Astrocyte (in vitro differentiated cells and primary cell): Measurements from ENCODE around the gene EYA2. TPM values are rescaled to one million over a fixed set of nuclear protein-coding genes. Genes with fewer than 3 reads are reported as not detected.

Experiments
- DNase-seq: peaks from one replicate; pipeline ENCODE4 v3.0.0-alpha.2; 2010; ENCODE audit warnings: low read depth
- FAIRE-seq: peaks from 2 replicates; lab custom pipeline; 2011; peaks lifted over from hg19 to GRCh38; lab: Jason Lieb, UNC
- H2AFZ ChIP-seq: 2 replicates; pipeline ENCODE4 v1.6.0; 2012; ENCODE audit warnings: low read depth, low read length, inconsistent platforms
- H3K27ac ChIP-seq: 2 replicates; pipeline ENCODE4 v1.5.1; 2011; ENCODE audit warnings: low read depth, low read length, inconsistent platforms
- H3K27me3 ChIP-seq: 2 replicates; pipeline ENCODE4 v1.6.0; 2011; ENCODE audit warnings: low read length, inconsistent platforms; ENCODE audit not compliant: insufficient read depth
- H3K36me3 ChIP-seq: 2 replicates; pipeline ENCODE4 v1.5.1; 2011; ENCODE audit warnings: low read length, inconsistent platforms; ENCODE audit not compliant: insufficient read depth
- H3K4me1 ChIP-seq: 2 replicates; pipeline ENCODE4 v1.5.1; 2011; ENCODE audit warnings: low read length, inconsistent platforms; ENCODE audit not compliant: insufficient read depth
- H3K4me2 ChIP-seq: 2 replicates; pipeline ENCODE4 v1.6.0; 2012; ENCODE audit warnings: low read length, inconsistent platforms
- H3K4me3 ChIP-seq: 2 replicates; pipeline ENCODE4 v1.5.1; 2011; ENCODE audit warnings: low read depth, mild to moderate bottlenecking, low read length, inconsistent platforms; ENCODE audit not compliant: insufficient read depth
- H3K79me2 ChIP-seq: 2 replicates; pipeline ENCODE4 v1.6.0; 2012; ENCODE audit warnings: mild to moderate bottlenecking, low read length, inconsistent platforms; ENCODE audit not compliant: insufficient read depth
- H3K9ac ChIP-seq: 2 replicates; pipeline ENCODE4 v1.6.0; 2012; ENCODE audit warnings: mild to moderate bottlenecking, low read length, inconsistent platforms
- H3K9me3 ChIP-seq: 2 replicates; pipeline ENCODE4 v1.5.1; 2012; ENCODE audit warnings: low read depth, mild to moderate bottlenecking, low read length, inconsistent platforms; ENCODE audit not compliant: insufficient read depth
- H4K20me1 ChIP-seq: 2 replicates; pipeline ENCODE4 v1.6.0; 2012; ENCODE audit warnings: low read length, inconsistent platforms; ENCODE audit not compliant: insufficient read depth
- H3K27ac Mint-ChIP-seq: one replicate; pipeline ENCODE4 v1.8.0; 2021; ENCODE audit warnings: mild to moderate bottlenecking, mixed read lengths; ENCODE audit not compliant: unreplicated experiment
- H3K27me3 Mint-ChIP-seq: one replicate; pipeline ENCODE4 v1.8.0; 2021; ENCODE audit warnings: low read depth, mixed read lengths; ENCODE audit not compliant: unreplicated experiment
- H3K36me3 Mint-ChIP-seq: one replicate; pipeline ENCODE4 v1.8.0; 2021; ENCODE audit warnings: low read depth, mixed read lengths; ENCODE audit not compliant: unreplicated experiment
- H3K4me1 Mint-ChIP-seq: one replicate; pipeline ENCODE4 v1.8.0; 2021; ENCODE audit warnings: low read depth, mixed read lengths; ENCODE audit not compliant: unreplicated experiment
- H3K4me3 Mint-ChIP-seq: one replicate; pipeline ENCODE4 v1.8.0; 2021; ENCODE audit warnings: mild to moderate bottlenecking, moderate library complexity, mixed read lengths; ENCODE audit not compliant: unreplicated experiment
- H3K9me3 Mint-ChIP-seq: one replicate; pipeline ENCODE4 v1.8.0; 2021; ENCODE audit warnings: mild to moderate bottlenecking, mixed read lengths; ENCODE audit not compliant: unreplicated experiment
- CTCF ChIP-seq: IDR thresholded peaks from 2 replicates; pipeline ENCODE4 v1.5.1; 2011; ENCODE audit warnings: low read depth, mild to moderate bottlenecking, inconsistent platforms, low read length, moderate library complexity; ENCODE audit not compliant: insufficient read depth
- EZH2 ChIP-seq: IDR thresholded peaks from 2 replicates; pipeline ENCODE4 v1.6.1; 2012; ENCODE audit warnings: mild to moderate bottlenecking, low read length, inconsistent platforms; ENCODE audit not compliant: insufficient read depth
- total RNA-seq: library from RNA; stranded (reverse); gene quantifications from 2 replicates; pipeline ENCODE4 v1.2.1, GENCODE V29; 2021

Gene EYA2
- total RNA-seq, 1 donor from 2014 or later = 1.5 TPM

DNA sequence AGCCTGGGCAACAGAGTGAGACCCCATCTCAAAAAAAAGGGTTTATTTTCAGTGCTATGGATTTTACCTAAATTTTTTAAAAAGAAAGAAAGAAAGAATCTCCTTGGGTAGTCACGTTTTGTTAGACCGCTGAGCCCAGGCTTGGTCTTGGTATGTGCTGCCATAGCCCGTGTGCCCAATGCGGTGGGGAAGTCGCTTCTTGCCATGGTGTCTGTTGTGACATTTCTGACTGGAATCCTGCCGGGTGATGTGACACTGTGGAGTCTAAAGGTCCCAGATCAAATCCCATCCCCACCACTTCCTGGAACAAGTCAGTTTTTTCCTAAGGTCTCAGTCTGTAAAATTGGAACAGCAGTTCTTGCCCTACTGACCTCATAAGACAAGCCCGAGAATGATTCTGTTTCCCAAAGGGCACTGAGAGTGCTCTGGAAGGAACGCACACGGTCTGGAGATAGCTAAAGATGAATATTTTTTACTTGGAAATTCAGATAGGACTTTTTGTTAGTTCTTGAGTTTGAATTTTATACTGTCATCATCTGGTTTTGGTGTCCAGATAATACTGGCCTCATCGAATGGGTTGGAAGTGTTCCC, 225.8 kb downstream of the EYA2 start:
- no peak overlapping the region for H3K4me3 Mint-ChIP-seq
- H3K9me3 Mint-ChIP-seq = no peaks in the 10 kb centered on the region
- DNase-seq = no peak
- H4K20me1 ChIP-seq = no peaks in the 10 kb centered on the region
- no peaks in the 10 kb centered on the region for H3K27me3 ChIP-seq
- peaks cover 22% of the 10 kb centered on the region for H3K4me1 ChIP-seq
- no peak overlapping the region for H2AFZ ChIP-seq
- H3K9ac ChIP-seq = no peak overlapping the region
- no peaks in the 10 kb centered on the region for H3K36me3 ChIP-seq
- FAIRE-seq = no peak
- H3K9me3 ChIP-seq = no peaks in the 10 kb centered on the region
- H3K4me3 ChIP-seq = no peak overlapping the region
- no peak for TF ChIP-seq CTCF
- no peak for TF ChIP-seq EZH2
- H3K27ac Mint-ChIP-seq = no peak overlapping the region
- H3K36me3 Mint-ChIP-seq = no peaks in the 10 kb centered on the region
- no peak overlapping the region for H3K27ac ChIP-seq
- H3K79me2 ChIP-seq = no peaks in the 10 kb centered on the region
- peaks cover 30% of the 10 kb centered on the region for H3K4me1 Mint-ChIP-seq
- H3K27me3 Mint-ChIP-seq = no peaks in the 10 kb centered on the region
- no peak overlapping the region for H3K4me2 ChIP-seq

DNA sequence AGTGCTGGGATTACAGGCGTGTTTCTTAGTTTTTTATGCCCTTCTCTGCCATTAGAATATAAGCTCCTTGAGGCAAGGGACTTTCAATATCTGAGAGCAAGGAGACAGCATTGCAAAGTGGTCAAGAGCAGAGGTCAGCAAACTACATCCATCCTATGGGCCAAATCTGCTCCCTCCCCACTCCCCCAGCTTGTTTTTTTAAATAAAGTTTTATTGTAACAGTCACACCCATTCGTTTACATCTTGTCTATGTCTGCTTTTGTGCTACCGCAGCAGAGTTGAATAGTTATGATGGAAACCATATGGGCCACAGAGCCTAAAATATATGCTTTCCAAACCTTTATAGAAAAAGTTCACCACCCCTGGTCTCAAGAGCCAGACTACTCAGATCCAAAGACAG, 227.9 kb downstream of the EYA2 start:
- H3K79me2 ChIP-seq = no peaks in the 10 kb centered on the region
- no peak overlapping the region for H3K27ac ChIP-seq
- H3K9me3 ChIP-seq = no peaks in the 10 kb centered on the region
- Mint-ChIP-seq H3K4me1 (peaks cover 47% of the 10 kb centered on the region), H3K27ac (no peak overlapping the region), H3K27me3 (no peaks in the 10 kb centered on the region), H3K4me3 (no peak overlapping the region), H3K9me3 (no peaks in the 10 kb centered on the region), H3K36me3 (no peaks in the 10 kb centered on the region)
- no peak overlapping the region for H3K4me3 ChIP-seq
- H3K27me3 ChIP-seq = no peaks in the 10 kb centered on the region
- FAIRE-seq (no peak), DNase-seq (no peak)
- no peak overlapping the region for H3K9ac ChIP-seq
- no peaks in the 10 kb centered on the region for H3K36me3 ChIP-seq
- no peak overlapping the region for H3K4me2 ChIP-seq
- TF ChIP-seq EZH2 (no peak), CTCF (no peak)
- H4K20me1 ChIP-seq = no peaks in the 10 kb centered on the region
- peaks cover 41% of the 10 kb centered on the region for H3K4me1 ChIP-seq
- no peak overlapping the region for H2AFZ ChIP-seq

DNA sequence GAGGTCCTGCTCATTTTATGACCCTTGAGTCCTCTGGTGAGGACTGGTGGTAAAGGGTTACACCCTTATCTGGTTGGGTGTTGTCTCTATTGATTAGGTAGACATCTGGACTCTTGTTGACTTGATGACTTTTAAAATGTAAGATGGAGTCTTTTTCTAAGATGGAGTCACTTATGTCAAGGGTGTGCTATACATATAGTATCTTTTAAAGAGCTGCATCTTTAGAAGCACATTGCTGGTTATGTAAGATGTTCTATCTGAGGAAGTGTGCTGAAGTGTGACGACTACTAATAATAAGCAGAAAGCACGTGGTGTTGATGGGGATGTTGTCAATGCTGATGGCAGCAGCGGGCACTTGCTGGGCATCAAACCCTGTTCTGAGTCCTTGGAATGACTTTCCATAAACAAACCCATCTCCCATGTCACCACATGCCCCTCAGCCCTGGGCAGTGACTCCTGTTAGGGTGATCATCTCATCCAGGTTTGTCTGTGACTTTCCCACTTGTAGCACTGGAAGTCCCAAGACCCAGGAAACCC, 229.6 kb downstream of the EYA2 start:
- Histone ChIP-seq H3K4me1 (peaks cover 33% of the 10 kb centered on the region), H3K9ac (peak overlapping the region; percentile 58), H3K79me2 (no peaks in the 10 kb centered on the region), H3K27ac (peak overlapping the region; percentile 94), H4K20me1 (no peaks in the 10 kb centered on the region), H3K4me2 (peak overlapping the region; percentile 20), H2AFZ (peak overlapping the region; percentile 38), H3K4me3 (no peak overlapping the region), H3K36me3 (no peaks in the 10 kb centered on the region), H3K27me3 (no peaks in the 10 kb centered on the region), H3K9me3 (no peaks in the 10 kb centered on the region)
- TF ChIP-seq CTCF = no peak
- no peak for TF ChIP-seq EZH2
- Mint-ChIP-seq H3K36me3 (no peaks in the 10 kb centered on the region), H3K4me1 (peaks cover 32% of the 10 kb centered on the region), H3K27me3 (no peaks in the 10 kb centered on the region), H3K9me3 (no peaks in the 10 kb centered on the region), H3K27ac (peak overlapping the region; percentile 42), H3K4me3 (no peak overlapping the region)
- DNase-seq (peak; percentile 40), FAIRE-seq (no peak)
